Measurements from ENCODE around the gene GALNT13.

The GALNT13 gene

GRCh38 chr2:154244932-154245331 lies 373.2 kb downstream of the GALNT13 start:
- no peak for DNase-seq (ENCODE audit: low read depth)
- TF ChIP-seq CTCF (IDR thresholded peaks at IDR 0.05; ENCODE audit: control insufficient read depth, insufficient read depth, low read depth, low read length, missing control alignments), result no peak
- H3K4me3 ChIP-seq (ENCODE audit: control insufficient read depth, low read depth, low read length), result no peak overlapping the region

- no peak overlapping the region for H3K4me3 ChIP-seq (ENCODE audit: control insufficient read depth, low read depth, low read length)
- TF ChIP-seq CTCF (IDR thresholded peaks at IDR 0.05; ENCODE audit: control insufficient read depth, insufficient read depth, low read depth, low read length, missing control alignments), result no peak
- no peak for DNase-seq (ENCODE audit: low read depth)
Observed at GRCh38 chr2:154247503-154247902, 375.8 kb downstream of the GALNT13 start.

GRCh38 chr2:154256136-154256535 lies 384.4 kb downstream of the GALNT13 start:
- no peak for TF ChIP-seq CTCF (IDR thresholded peaks at IDR 0.05; ENCODE audit: control insufficient read depth, insufficient read depth, low read depth, low read length, missing control alignments)
- H3K4me3 ChIP-seq (ENCODE audit: control insufficient read depth, low read depth, low read length), result no peak overlapping the region
- DNase-seq (ENCODE audit: low read depth), result no peak

- TF ChIP-seq CTCF (IDR thresholded peaks at IDR 0.05; ENCODE audit: control insufficient read depth, insufficient read depth, low read depth, low read length, missing control alignments), result no peak
- H3K4me3 ChIP-seq (ENCODE audit: control insufficient read depth, low read depth, low read length), result no peak overlapping the region
- DNase-seq (ENCODE audit: low read depth), result no peak
Observed at GRCh38 chr2:154259030-154259429, 387.3 kb downstream of the GALNT13 start.

- no peak for DNase-seq (ENCODE audit: low read depth)
- H3K4me3 ChIP-seq (ENCODE audit: control insufficient read depth, low read depth, low read length), result no peak overlapping the region
- TF ChIP-seq CTCF (IDR thresholded peaks at IDR 0.05; ENCODE audit: control insufficient read depth, insufficient read depth, low read depth, low read length, missing control alignments), result no peak
Observed at GRCh38 chr2:154261473-154262027, 389.8 kb downstream of the GALNT13 start.

GRCh38 chr2:154263206-154263605 lies 391.5 kb downstream of the GALNT13 start:
- TF ChIP-seq CTCF (IDR thresholded peaks at IDR 0.05; ENCODE audit: control insufficient read depth, insufficient read depth, low read depth, low read length, missing control alignments), result no peak
- no peak for DNase-seq (ENCODE audit: low read depth)
- H3K4me3 ChIP-seq (ENCODE audit: control insufficient read depth, low read depth, low read length), result no peak overlapping the region

- no peak overlapping the region for H3K4me3 ChIP-seq (ENCODE audit: control insufficient read depth, low read depth, low read length)
- no peak for TF ChIP-seq CTCF (IDR thresholded peaks at IDR 0.05; ENCODE audit: control insufficient read depth, insufficient read depth, low read depth, low read length, missing control alignments)
- no peak for DNase-seq (ENCODE audit: low read depth)
Observed at GRCh38 chr2:154264024-154264423, 392.3 kb downstream of the GALNT13 start.
